Measurements from ENCODE around the gene GREM2.

The GREM2 gene

GRCh38 chr1:240571782-240572181 is 40.2 kb downstream of the GREM2 start:
- DNase-seq (ENCODE audit: extremely low spot score, insufficient read length, low read depth) (no peak), FAIRE-seq (no peak)

- FAIRE-seq = no peak
- DNase-seq (ENCODE audit: extremely low spot score, insufficient read length, low read depth) = no peak
Observed at GRCh38 chr1:240567066-240567465, 44.9 kb downstream of the GREM2 start.

DNA sequence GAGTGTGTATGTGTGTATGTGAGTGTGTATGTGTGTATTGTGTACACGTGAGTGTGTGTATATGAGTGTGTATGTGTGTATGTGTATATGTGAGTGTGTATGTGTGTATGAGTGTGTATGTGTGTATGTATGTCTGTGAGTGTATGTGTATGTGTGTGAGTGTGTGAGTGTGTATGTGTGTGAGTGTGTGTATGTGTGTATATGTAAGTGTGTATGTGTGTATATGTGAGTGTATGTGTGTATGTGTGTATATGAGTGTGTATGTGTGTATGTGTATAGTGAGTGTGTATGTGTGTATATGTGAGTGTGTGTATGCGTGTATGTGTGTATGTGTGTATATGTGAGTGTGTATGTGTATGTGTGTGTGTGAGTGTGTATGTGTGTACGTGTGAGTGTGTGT is 49.2 kb downstream of the GREM2 start:
- FAIRE-seq (no peak), DNase-seq (ENCODE audit: extremely low spot score, insufficient read length, low read depth) (no peak)

GRCh38 chr1:240562111-240562590 is 49.8 kb downstream of the GREM2 start:
- DNase-seq (ENCODE audit: extremely low spot score, insufficient read length, low read depth) (no peak), FAIRE-seq (no peak)

GRCh38 chr1:240559781-240560180 is 52.2 kb downstream of the GREM2 start:
- DNase-seq (ENCODE audit: extremely low spot score, insufficient read length, low read depth) = no peak
- FAIRE-seq = no peak

- DNase-seq (ENCODE audit: extremely low spot score, insufficient read length, low read depth) = no peak
- FAIRE-seq = no peak
Observed at GRCh38 chr1:240555524-240555923, 56.4 kb downstream of the GREM2 start.

- FAIRE-seq (no peak), DNase-seq (ENCODE audit: extremely low spot score, insufficient read length, low read depth) (no peak)
Observed at GRCh38 chr1:240553351-240553750, 58.6 kb downstream of the GREM2 start.

- FAIRE-seq (no peak), DNase-seq (ENCODE audit: extremely low spot score, insufficient read length, low read depth) (no peak)
Observed at GRCh38 chr1:240539769-240540414, 72.1 kb downstream of the GREM2 start.

- DNase-seq (ENCODE audit: extremely low spot score, insufficient read length, low read depth) = no peak
- FAIRE-seq = no peak
Observed at GRCh38 chr1:240538776-240539430, 73.1 kb downstream of the GREM2 start.

DNA sequence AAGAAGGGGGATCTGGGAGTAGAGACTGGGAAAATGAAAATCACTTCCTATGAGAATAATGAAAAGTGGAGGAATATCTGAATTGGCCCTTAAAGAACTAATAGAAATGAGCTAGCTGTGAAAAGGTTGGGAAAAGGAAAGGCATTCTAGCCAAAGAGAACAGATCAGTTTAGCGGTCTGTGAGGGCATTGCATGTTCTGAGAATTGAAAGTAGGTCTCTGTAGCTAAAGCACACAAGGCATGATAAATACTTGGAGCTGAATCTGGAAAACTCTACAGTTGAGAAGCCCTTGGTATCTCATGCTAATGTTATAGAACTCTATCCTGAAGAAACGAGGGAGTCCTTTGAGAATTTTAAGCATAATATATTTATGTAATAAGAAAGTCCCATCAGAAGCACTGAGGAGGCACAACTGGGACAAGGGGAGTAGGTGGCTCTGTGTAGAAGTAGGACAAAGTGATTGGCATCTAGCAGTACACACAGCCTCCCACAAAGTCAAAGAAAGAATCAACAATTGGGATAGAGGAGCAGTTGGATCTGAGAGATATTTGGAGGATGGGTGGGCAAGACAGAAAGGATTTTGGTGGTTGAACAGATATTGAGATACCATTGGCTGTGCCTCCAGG is 78.7 kb downstream of the GREM2 start:
- DNase-seq (ENCODE audit: extremely low spot score, insufficient read length, low read depth) (no peak), FAIRE-seq (no peak)

DNA sequence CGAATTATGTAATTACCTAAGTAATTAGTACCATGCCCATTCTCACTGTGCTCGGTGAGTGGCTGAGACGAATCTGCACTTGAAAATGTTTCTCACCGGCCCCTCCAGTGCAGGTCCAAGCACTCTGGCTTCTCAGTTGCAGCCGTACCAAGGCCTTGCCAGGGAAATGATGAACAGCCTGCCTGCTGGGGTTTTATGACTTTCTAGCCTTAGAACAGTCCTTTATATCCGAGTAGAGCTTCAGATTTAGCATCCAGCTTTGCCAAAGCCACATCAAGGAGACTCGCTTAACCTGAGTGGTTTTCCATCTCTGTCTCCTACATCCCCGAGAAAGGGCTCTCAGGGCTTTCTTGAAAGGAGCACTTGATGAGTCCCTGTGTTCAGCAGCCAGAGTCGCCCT is 83.4 kb downstream of the GREM2 start:
- DNase-seq (ENCODE audit: extremely low spot score, insufficient read length, low read depth) = no peak
- no peak for FAIRE-seq

DNA sequence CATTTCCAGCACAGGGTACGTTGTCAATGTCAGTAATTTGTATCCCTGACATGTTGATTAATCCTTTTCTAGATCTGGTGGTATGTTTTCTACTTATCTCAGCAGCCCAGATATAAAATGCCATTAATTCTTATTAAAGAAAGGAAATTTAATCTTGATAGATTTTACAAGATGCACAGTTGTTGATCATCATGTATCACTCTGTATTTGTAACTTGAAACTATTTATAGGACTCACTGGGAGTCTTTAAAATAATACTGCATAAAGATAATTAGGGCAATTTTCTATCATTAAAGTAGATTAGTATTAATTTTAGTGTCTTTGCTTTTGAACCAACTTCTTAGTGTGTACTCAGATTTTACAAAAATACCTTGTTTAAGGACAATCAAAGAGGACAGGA is 84.9 kb downstream of the GREM2 start:
- FAIRE-seq (no peak), DNase-seq (ENCODE audit: extremely low spot score, insufficient read length, low read depth) (no peak)

GRCh38 chr1:240526312-240526711 is 85.6 kb downstream of the GREM2 start:
- no peak for DNase-seq (ENCODE audit: extremely low spot score, insufficient read length, low read depth)
- FAIRE-seq = no peak

DNA sequence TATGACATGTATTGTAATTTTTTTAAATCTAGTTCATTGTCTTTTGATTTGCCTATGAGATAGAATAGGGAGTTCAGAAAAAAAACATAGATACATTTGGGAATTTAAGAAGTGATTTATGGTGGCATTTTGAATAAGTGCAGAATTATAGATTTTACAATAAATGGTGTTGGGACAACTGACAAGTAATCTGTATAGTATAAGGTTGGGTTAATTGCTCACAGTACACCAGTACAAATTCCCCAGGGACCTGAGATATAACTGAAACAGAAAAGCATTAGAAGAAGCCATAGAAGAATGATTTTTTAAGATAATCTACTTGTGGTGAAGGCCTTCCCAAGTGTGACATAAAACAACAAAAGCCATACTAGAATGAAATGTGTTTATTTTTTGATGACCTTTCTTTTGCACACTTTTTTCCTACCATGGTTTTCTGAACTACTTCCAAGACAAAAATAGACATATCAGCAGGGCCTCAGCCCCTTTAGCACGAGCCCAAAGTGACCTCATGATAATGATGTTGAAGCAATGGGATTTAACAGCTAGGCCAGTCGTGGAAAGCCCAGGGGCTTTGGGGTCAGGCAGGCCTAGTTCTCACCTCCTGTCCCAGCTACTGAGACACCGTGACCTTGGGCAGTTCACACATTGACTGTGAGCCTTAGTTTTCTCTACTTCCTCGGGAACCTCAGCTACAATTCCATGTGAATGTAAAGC is 87.4 kb downstream of the GREM2 start:
- DNase-seq (ENCODE audit: extremely low spot score, insufficient read length, low read depth) (no peak), FAIRE-seq (no peak)

DNA sequence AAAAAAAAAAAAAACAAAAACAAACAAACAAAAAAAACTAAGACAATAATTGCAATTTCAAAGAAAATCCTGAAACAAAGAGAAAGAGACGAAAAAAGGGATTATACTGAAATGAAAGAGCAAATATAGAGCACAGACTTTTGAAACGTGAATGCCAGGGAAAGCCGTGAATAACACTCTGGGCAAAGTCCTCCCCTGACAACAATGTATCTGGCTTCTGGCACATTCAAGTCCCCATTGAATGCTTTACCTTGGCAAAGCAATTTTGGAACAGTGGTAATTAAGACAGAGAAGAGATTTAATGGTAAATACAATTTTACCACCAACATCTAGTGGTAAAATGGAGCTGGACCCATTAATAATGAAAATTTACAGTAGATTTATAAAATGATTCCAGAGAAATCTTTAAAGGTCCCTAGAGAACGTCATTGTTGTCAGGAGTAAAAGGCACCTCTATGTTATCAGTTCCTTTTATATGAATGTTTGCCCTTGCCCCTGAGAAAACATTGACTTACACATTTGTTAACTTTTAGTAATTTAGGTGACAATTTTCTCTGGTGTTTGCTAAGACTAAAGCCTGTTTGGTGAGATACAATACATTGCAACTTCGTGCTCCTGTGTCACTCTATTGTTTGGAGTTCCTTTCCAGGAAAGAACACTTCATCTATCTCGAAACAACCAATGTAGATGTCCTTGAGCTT is 89.7 kb downstream of the GREM2 start:
- DNase-seq (ENCODE audit: extremely low spot score, insufficient read length, low read depth) (no peak), FAIRE-seq (no peak)

DNA sequence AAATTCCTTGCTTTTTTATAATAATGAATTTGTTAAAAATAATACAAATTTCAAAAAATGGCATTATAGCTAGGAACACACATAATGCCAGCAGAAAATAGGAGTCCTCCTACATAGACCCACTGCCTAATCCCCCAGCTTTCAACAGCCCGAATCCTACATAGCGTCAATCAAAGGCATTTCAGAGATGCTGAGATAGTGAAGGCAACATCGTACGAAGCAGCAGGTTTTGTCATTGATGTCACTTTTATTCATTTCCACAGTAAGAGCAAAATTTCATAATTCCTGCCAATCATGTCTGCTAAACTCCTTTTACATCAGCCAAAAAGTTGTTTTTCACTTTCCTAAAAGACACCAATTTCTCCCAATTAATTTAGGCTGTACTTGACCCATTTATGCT is 94.1 kb downstream of the GREM2 start:
- DNase-seq (ENCODE audit: extremely low spot score, insufficient read length, low read depth) (no peak), FAIRE-seq (no peak)

DNA sequence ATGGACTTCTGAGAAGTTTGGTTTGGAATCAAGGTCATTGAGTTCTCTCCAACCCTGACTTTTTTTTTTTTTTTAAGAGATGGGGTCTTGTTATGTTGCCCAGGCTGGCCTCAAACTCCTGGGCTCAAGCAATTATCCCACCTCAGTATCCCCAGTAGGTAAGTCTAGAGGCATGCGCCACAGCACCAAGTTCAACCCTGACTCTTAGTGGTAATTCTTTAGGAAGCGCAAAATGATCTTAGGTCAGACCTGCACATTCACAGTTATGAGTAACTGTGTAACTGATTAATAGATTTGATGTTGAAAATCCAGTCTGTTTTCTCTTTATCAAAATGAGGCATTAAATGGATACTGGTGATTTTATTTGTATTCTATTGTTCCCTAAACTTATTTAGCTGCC is 95.9 kb downstream of the GREM2 start:
- FAIRE-seq (no peak), DNase-seq (ENCODE audit: extremely low spot score, insufficient read length, low read depth) (no peak)

- no peak for DNase-seq (ENCODE audit: extremely low spot score, insufficient read length, low read depth)
- FAIRE-seq = no peak
Observed at GRCh38 chr1:240515505-240515904, 96.5 kb downstream of the GREM2 start.

- no peak for FAIRE-seq
- no peak for DNase-seq (ENCODE audit: extremely low spot score, insufficient read length, low read depth)
Observed at GRCh38 chr1:240511789-240512188, 100.2 kb downstream of the GREM2 start.

GRCh38 chr1:240508950-240509349 is 103.0 kb downstream of the GREM2 start:
- DNase-seq (ENCODE audit: extremely low spot score, insufficient read length, low read depth) (no peak), FAIRE-seq (no peak)
